HepG2 (cell line): Measurements from ENCODE around the gene FBXO7. TPM values are rescaled to one million over a fixed set of nuclear protein-coding genes. Genes with fewer than 3 reads are reported as not detected.

Experiments used
- DZIP1 ChIP-seq: sonication (generic); formaldehyde crosslinking; IDR thresholded peaks from 2 replicates; pipeline ENCODE4 v1.5.0; 2020; ENCODE audit warnings: mild to moderate bottlenecking, missing genetic modification reagents
- MTA3 ChIP-seq: sonication (generic); formaldehyde crosslinking; IDR thresholded peaks from 2 replicates; pipeline ENCODE4 v1.4.0; 2020; ENCODE audit warnings: missing genetic modification reagents
- PPARG ChIP-seq: conservative IDR thresholded peaks from 2 replicates; pipeline ENCODE4 v1.6.1; 2016; ENCODE audit warnings: missing biosample characterization, missing genetic modification reagents
- SMAD1 ChIP-seq: sonication (generic); formaldehyde crosslinking; IDR thresholded peaks from 2 replicates; pipeline ENCODE4 v1.4.0; 2020; ENCODE audit warnings: missing genetic modification reagents, low read depth, mild to moderate bottlenecking, borderline replicate concordance
- ZBTB40 ChIP-seq, 2 experiments: fragments of 450-650 bp in 1 of 2; sonication (generic) in 1 of 2; formaldehyde crosslinking in 1 of 2; IDR thresholded peaks; 2 replicates each; pipeline versions ENCODE4 v1.6.1 to v1.8.0; 2016 to 2022; ENCODE audit warnings: antibody characterized with exemption in 1 of 2, mild to moderate bottlenecking in 1 of 2, missing genetic modification reagents in 1 of 2
- ZNF318 ChIP-seq: sonication (generic); formaldehyde crosslinking; IDR thresholded peaks from 2 replicates; pipeline ENCODE4 v1.4.0; 2020; ENCODE audit warnings: mild to moderate bottlenecking, missing genetic modification reagents
- polyA plus RNA-seq, 8 experiments: library from polyadenylated mRNA; depleted of rRNA in 3 of 8; stranded (reverse) in 7 of 8; unstranded in 1 of 8; fragments of >200 nt; fragmentation: Illumina TruSeq in 4 of 8; extraction: Trizol in 4 of 8; gene quantifications; 2 replicates each; pipeline versions ENCODE4 v1.2.1 to v1.2.3, GENCODE V29; 2011 to 2016; ENCODE audit warnings: low read depth in 4 of 8, missing spikeins in 1 of 8, mixed read lengths in 1 of 8; ENCODE audit not compliant: insufficient read depth in 1 of 8
- total RNA-seq, 5 experiments: library from RNA; depleted of rRNA; stranded (reverse); fragments of >200 nt; fragmentation: Illumina TruSeq; extraction: Trizol; gene quantifications; 2 replicates each; pipeline ENCODE4 v1.2.3, GENCODE V29; 2016; ENCODE audit warnings: low read depth in 1 of 5

FBXO7 gene
- total and polyA plus RNA-seq, 2 of the 13 experiments (the other 11 are each of a cell fraction or from before 2014, with no cell fraction given), result 105 to 172 TPM

GRCh38 chr22:32448980-32449379, 25.6 kb upstream of the FBXO7 start (continued):
- no peak for TF ChIP-seq ZNF318 (CRISPR knock-in tag)
- TF ChIP-seq MTA3 (CRISPR knock-in tag), result no peak
- no peak for TF ChIP-seq ZBTB40 (IDR thresholded peaks at IDR 0.05)
- no peak for TF ChIP-seq ZBTB40 (CRISPR knock-in tag; IDR thresholded peaks at IDR 0.05)
- TF ChIP-seq SMAD1, result no peak
- no peak for TF ChIP-seq PPARG (CRISPR knock-in tag)
- no peak for TF ChIP-seq DZIP1 (CRISPR knock-in tag)
